GM12878 (cell line): Measurements from ENCODE around the gene PPP3CA. TPM values are rescaled to one million over a fixed set of nuclear protein-coding genes. Genes with fewer than 3 reads are reported as not detected.

Experiments
- ATAC-seq: fragments of 200-7000 bp; cut with Tn5 transposase; 3 replicates; pipeline ENCODE4 v1.9.1; 2020; ENCODE audit warnings: mild to moderate bottlenecking, moderate library complexity
- BruUV-seq: library from RNA; stranded (reverse); fragments of 400-500 nt; replicated peaks from 2 replicates; lab custom pipeline; 2021; lab: Mats Ljungman, UMichigan
- CTCF ChIA-PET: fragments of 300-600 bp; sonication (Branson Sonifier 250); formaldehyde crosslinking; extraction: SDS; loops from one replicate; lab custom pipeline; 2021; ENCODE audit warnings: inconsistent platforms; lab: Yijun Ruan, JAX
- POLR2A ChIA-PET: fragments of 350-600 bp; formaldehyde crosslinking; extraction: SDS; loops from one replicate; lab custom pipeline; 2021; ENCODE audit warnings: inconsistent platforms; lab: Charles Lee
- RAD21 ChIA-PET: fragments of 300-600 bp; sonication (Branson Sonifier 250); formaldehyde crosslinking; loops from one replicate; lab custom pipeline; 2023; ENCODE audit warnings: antibody characterized with exemption; ENCODE audit not compliant: unreplicated experiment; lab: Charles Lee
- SMC1A ChIA-PET: fragments of 300-600 bp; sonication (Branson Sonifier 250); formaldehyde crosslinking; loops from one replicate; lab custom pipeline; 2023; ENCODE audit not compliant: unreplicated experiment, uncharacterized antibody; lab: Charles Lee
- DNase-seq: peaks from one replicate; pipeline ENCODE4 v3.0.0-alpha.2; 2011; ENCODE audit warnings: low read depth, low spot score
- FAIRE-seq: peaks from 3 replicates; lab custom pipeline; 2011; peaks lifted over from hg19 to GRCh38; lab: Jason Lieb, UNC
- H2AFZ ChIP-seq: 2 replicates; pipeline ENCODE4 v1.6.0; 2011; ENCODE audit warnings: low read depth, low read length, control low read depth; ENCODE audit not compliant: control insufficient read depth
- H3K27ac ChIP-seq: 2 replicates; pipeline ENCODE4 v1.5.1; 2011; ENCODE audit warnings: control low read depth; ENCODE audit not compliant: control insufficient read depth, insufficient read depth
- H3K27me3 ChIP-seq, 2 experiments: replicated peaks in 1 of 2; 2 replicates each; pipeline versions ENCODE4 v1.6.0 to v1.6.1; 2011; ENCODE audit warnings: low read length in 1 of 2; ENCODE audit not compliant: control insufficient read depth in 2 of 2, insufficient read depth in 2 of 2
- H3K36me3 ChIP-seq, 2 experiments: 2 replicates each; pipeline ENCODE4 v1.5.1; 2011; ENCODE audit warnings: low read length in 1 of 2; ENCODE audit not compliant: control insufficient read depth in 2 of 2, insufficient read depth in 2 of 2
- H3K4me1 ChIP-seq: 2 replicates; pipeline ENCODE4 v1.6.1; 2011; ENCODE audit warnings: mild to moderate bottlenecking, low read length, moderate library complexity, mixed read lengths; ENCODE audit not compliant: control insufficient read depth, insufficient read depth
- H3K4me2 ChIP-seq: 2 replicates; pipeline ENCODE4 v1.6.0; 2011; ENCODE audit warnings: control low read depth; ENCODE audit not compliant: control insufficient read depth, insufficient read depth
- H3K4me3 ChIP-seq: fragments of 200-600 bp; sonication (generic); 2 replicates; pipeline ENCODE4 v1.5.1; 2016
- H3K79me2 ChIP-seq: 2 replicates; pipeline ENCODE4 v1.6.0; 2011; ENCODE audit warnings: low read length; ENCODE audit not compliant: control insufficient read depth, insufficient read depth
- H3K9ac ChIP-seq: 2 replicates; pipeline ENCODE4 v1.8.0; 2011; ENCODE audit warnings: low read length, control low read depth, mixed read lengths; ENCODE audit not compliant: control insufficient read depth, insufficient read depth
- H3K9me3 ChIP-seq: replicated peaks from 3 replicates; pipeline ENCODE4 v1.5.1; 2011; ENCODE audit warnings: mild to moderate bottlenecking, low read length; ENCODE audit not compliant: control insufficient read depth, insufficient read depth
- H4K20me1 ChIP-seq: 2 replicates; pipeline ENCODE4 v1.6.0; 2011; ENCODE audit not compliant: control insufficient read depth, insufficient read depth
- EZH2 ChIP-seq: IDR thresholded peaks from 2 replicates; pipeline ENCODE4 v1.6.1; 2012; ENCODE audit warnings: low read depth, mild to moderate bottlenecking, control low read depth, inconsistent platforms, low read length, borderline replicate concordance; ENCODE audit not compliant: control insufficient read depth
- HDAC6 ChIP-seq: fragments of 200-600 bp; sonication (generic); IDR thresholded peaks from one replicate; pipeline ENCODE4 v1.8.0; 2017; ENCODE audit warnings: antibody characterized with exemption; ENCODE audit not compliant: unreplicated experiment
- IKZF2 ChIP-seq, 2 experiments: fragments of 450-650 bp; IDR thresholded peaks; 2 replicates each; pipeline ENCODE4 v1.6.1; 2017; ENCODE audit warnings: mild to moderate bottlenecking in 2 of 2, moderate library complexity in 2 of 2
- IRF4 ChIP-seq: IDR thresholded peaks from 2 replicates; pipeline ENCODE4 v1.6.1; 2011; ENCODE audit warnings: low read depth, low read length
- MXI1 ChIP-seq: fragments of 150-350 bp; IDR thresholded peaks from 2 replicates; pipeline ENCODE4 v1.6.1; 2011; ENCODE audit warnings: low read depth, mild to moderate bottlenecking, inconsistent platforms, low read length, improper control_type of control experiment
- NBN ChIP-seq: fragments of 450-650 bp; IDR thresholded peaks from 2 replicates; pipeline ENCODE4 v1.6.1; 2016
- PBX3 ChIP-seq: IDR thresholded peaks from 2 replicates; pipeline ENCODE4 v1.6.1; 2011; ENCODE audit warnings: mild to moderate bottlenecking, low read depth, low read length, moderate library complexity; ENCODE audit not compliant: insufficient replicate concordance
- ZBTB4 ChIP-seq: fragments of 450-650 bp; formaldehyde crosslinking; IDR thresholded peaks from 2 replicates; pipeline ENCODE4 v1.4.0; 2022; ENCODE audit warnings: mild to moderate bottlenecking, moderate library complexity
- ZNF384 ChIP-seq: IDR thresholded peaks from 2 replicates; pipeline ENCODE4 v1.6.1; 2012; ENCODE audit warnings: low read depth, mild to moderate bottlenecking, low read length, improper control_type of control experiment, borderline replicate concordance
- WGBS: methylation state at CpG from one replicate; pipeline ENCODE4 v1.1.6; 2016; ENCODE audit warnings: low lambda C conversion rate; ENCODE audit not compliant: insufficient replicate concordance, insufficient coverage; ENCODE audit errors: missing lambda C conversion rate; 5-methylcytosine and 5-hydroxymethylcytosine counted together
- in situ Hi-C: fragments of 300-500 bp; cut with MboI; formaldehyde crosslinking; loops from 9 replicates; pipeline ENCODE4 v1.14.3; 2018; ENCODE audit warnings: mixed read lengths
- intact Hi-C: fragments of 100-400 bp; cut with micrococcal nuclease; formaldehyde crosslinking; loops from one replicate; pipeline ENCODE4 v1.14.2; 2022; ENCODE audit not compliant: unreplicated experiment
- polyA plus RNA-seq, 11 experiments: library from polyadenylated mRNA; depleted of rRNA in 4 of 11; unstranded in 6 of 11; stranded (reverse) in 5 of 11; fragments of >200 nt; fragmentation: Nextera tagmentation in 4 of 11; fragmentation: Illumina TruSeq in 1 of 11; extraction: Ambion mirVana in 4 of 11; extraction: Trizol in 1 of 11; gene quantifications; 1 replicate in 1 of 11; 2 replicates in 10 of 11; pipeline versions ENCODE4 v1.2.1 to v1.2.3, GENCODE V29; 2011 to 2016; ENCODE audit warnings: inconsistent platforms in 2 of 11, missing spikeins in 2 of 11, low read depth in 1 of 11
- total RNA-seq, 4 experiments: library from RNA; depleted of rRNA in 3 of 4; stranded (reverse); fragments of >200 nt in 3 of 4; fragmentation: Illumina TruSeq in 1 of 4; extraction: Trizol in 1 of 4; gene quantifications; 2 replicates each; pipeline versions ENCODE4 v1.2.1 to v1.2.3, GENCODE V29; 2013 to 2021
- TF ChIP-seq, protein P1 (sequence below): fragments of 450-650 bp; IDR thresholded peaks from 2 replicates; pipeline ENCODE4 v1.6.1; 2017; ENCODE audit warnings: mild to moderate bottlenecking
- TF ChIP-seq, protein P2 (sequence below): fragments of 450-650 bp; IDR thresholded peaks from 2 replicates; pipeline ENCODE4 v1.6.1; 2018; ENCODE audit warnings: mild to moderate bottlenecking, low read depth, moderate library complexity; ENCODE audit not compliant: partially characterized antibody

Gene PPP3CA
- total and polyA plus RNA-seq, 10 of the 15 experiments (the other 5 are each of a cell fraction or from before 2014, with no cell fraction given): 0.33 to 9.0 (median 1.0) TPM

DNA sequence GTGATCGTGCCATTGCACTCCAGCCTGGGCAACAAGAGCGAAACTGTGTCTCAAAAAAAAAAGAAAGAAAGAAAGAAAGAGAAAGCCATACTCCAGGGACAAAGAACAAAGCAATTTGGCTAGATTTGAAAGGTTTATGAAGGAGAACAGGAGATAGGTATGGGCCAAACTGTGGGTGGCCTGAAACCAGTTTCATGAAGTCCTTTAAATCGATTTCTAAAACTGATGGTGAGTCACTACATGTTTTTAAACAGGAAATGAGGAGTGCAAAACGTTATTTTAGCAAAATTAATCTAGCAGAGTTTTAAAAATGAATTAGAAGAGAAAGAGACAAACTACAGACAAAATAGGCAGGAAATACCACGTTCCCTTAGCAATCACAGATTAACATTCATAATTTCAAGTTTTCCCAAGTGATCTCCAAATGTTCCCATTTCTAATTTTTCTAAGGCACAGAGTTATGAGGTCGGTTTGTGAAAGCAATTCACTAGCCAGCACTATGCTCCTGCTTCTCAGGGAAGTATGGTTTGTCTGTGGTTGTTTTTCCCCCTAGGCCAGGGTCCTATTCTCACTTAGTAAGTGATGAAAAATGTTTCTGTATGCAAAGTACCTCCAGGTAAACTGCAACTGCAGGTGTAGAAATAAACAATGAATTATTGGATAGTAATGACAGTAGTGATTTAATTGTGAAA lies 190.6 kb downstream of the PPP3CA start:
- CTCF ChIA-PET: no interaction called here
- Histone ChIP-seq H3K36me3 (no peaks in the 10 kb centered on the region), H3K27ac (no peak overlapping the region), H3K4me1 (peaks cover 13% of the 10 kb centered on the region), H3K27me3 (no peaks in the 10 kb centered on the region), H3K4me3 (no peak overlapping the region), H3K9me3 (no peaks in the 10 kb centered on the region), H4K20me1 (no peaks in the 10 kb centered on the region), H2AFZ (no peak overlapping the region), H3K4me2 (0 out of 2 replicates have a peak overlapping the region, but pooled peaks have one; percentile 35), H3K79me2 (no peaks in the 10 kb centered on the region), H3K9ac (no peak overlapping the region)
- DNase-seq (no peak), ATAC-seq (peak; percentile 34; the same call in 1 of the 3 replicates), FAIRE-seq (peak; percentile 68)
- BruUV-seq: no TSS peak
- POLR2A ChIA-PET: no interaction called here
- WGBS: 75% methylated on average over 6 of the region's 6 CpGs
- SMC1A ChIA-PET: interaction anchor here (1.9 kb wide), 1 partner anchor 8 kb away, joined by 4 read pairs; no protein-coding TSS in a partner anchor
- intact Hi-C loops (loop anchor here (5.0 kb wide), 1 partner anchor 139 kb away; no protein-coding TSS in a partner anchor), in situ Hi-C loops (no loop called here)
- RAD21 ChIA-PET: no interaction called here
- TF ChIP-seq, protein P1, sequence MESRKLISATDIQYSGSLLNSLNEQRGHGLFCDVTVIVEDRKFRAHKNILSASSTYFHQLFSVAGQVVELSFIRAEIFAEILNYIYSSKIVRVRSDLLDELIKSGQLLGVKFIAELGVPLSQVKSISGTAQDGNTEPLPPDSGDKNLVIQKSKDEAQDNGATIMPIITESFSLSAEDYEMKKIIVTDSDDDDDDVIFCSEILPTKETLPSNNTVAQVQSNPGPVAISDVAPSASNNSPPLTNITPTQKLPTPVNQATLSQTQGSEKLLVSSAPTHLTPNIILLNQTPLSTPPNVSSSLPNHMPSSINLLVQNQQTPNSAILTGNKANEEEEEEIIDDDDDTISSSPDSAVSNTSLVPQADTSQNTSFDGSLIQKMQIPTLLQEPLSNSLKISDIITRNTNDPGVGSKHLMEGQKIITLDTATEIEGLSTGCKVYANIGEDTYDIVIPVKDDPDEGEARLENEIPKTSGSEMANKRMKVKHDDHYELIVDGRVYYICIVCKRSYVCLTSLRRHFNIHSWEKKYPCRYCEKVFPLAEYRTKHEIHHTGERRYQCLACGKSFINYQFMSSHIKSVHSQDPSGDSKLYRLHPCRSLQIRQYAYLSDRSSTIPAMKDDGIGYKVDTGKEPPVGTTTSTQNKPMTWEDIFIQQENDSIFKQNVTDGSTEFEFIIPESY: no peak
- TF ChIP-seq EZH2: no peak
- TF ChIP-seq, protein P2, sequence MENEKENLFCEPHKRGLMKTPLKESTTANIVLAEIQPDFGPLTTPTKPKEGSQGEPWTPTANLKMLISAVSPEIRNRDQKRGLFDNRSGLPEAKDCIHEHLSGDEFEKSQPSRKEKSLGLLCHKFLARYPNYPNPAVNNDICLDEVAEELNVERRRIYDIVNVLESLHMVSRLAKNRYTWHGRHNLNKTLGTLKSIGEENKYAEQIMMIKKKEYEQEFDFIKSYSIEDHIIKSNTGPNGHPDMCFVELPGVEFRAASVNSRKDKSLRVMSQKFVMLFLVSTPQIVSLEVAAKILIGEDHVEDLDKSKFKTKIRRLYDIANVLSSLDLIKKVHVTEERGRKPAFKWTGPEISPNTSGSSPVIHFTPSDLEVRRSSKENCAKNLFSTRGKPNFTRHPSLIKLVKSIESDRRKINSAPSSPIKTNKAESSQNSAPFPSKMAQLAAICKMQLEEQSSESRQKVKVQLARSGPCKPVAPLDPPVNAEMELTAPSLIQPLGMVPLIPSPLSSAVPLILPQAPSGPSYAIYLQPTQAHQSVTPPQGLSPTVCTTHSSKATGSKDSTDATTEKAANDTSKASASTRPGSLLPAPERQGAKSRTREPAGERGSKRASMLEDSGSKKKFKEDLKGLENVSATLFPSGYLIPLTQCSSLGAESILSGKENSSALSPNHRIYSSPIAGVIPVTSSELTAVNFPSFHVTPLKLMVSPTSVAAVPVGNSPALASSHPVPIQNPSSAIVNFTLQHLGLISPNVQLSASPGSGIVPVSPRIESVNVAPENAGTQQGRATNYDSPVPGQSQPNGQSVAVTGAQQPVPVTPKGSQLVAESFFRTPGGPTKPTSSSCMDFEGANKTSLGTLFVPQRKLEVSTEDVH: no peak
- TF ChIP-seq HDAC6: no peak
- no peak for TF ChIP-seq IKZF2 (IDR thresholded peaks at IDR 0.05)
- no peak for TF ChIP-seq ZNF384
- TF ChIP-seq ZBTB4 (CRISPR knock-in tag): no peak
- TF ChIP-seq MXI1: no peak
- TF ChIP-seq NBN: no peak
- no peak for TF ChIP-seq PBX3
- TF ChIP-seq IRF4: no peak
